CD4-positive, alpha-beta T cell treated with Interleukin-4 for 1 hour (primary cell): ENCODE data around the gene LRRC37A.
A peak's percentile ranks its signal among the peaks of the same experiment; 100 is the strongest.
"Not testable (repeated sequence)": the region's sequence is repeated elsewhere in the genome, so short reads cannot be mapped to it uniquely, and the experiment has no call there.

ENCODE experiments used
- DNase-seq, 2 donors: peaks; one replicate each; pipeline ENCODE4 v3.0.0-alpha.2; 2020 to 2022

Gene LRRC37A

DNA sequence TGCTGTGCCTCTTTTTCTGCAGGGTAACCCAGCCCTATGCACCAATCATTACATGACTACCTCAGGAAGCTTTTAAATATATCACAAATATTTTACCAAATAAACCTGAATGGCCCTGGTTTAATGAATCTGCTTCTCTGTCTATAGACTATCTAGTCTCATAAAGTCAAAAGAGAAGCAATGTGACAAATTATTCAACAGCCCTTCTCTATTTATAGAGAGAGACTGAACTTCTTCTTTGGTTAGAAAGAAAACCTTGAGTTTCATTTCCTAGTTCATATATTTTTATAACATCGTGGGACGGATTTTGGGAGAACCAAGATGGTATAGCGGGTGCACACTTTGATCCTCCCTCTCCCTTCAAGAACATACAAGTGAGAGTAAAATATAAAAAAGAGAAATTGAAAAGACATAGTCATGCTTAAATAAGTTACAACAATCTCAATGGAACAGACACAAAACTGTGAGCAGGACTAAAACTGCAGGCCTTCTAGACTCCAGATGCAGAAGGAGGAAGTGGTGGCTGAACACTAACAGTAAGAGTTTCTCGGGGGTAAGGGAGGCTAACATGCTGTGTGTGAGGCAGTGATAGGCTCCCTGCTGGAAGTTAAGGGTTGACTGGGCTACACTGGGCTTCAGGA lies 3.9 kb upstream of the LRRC37A start:
- DNase-seq = peak; percentile 25 to 61

DNA sequence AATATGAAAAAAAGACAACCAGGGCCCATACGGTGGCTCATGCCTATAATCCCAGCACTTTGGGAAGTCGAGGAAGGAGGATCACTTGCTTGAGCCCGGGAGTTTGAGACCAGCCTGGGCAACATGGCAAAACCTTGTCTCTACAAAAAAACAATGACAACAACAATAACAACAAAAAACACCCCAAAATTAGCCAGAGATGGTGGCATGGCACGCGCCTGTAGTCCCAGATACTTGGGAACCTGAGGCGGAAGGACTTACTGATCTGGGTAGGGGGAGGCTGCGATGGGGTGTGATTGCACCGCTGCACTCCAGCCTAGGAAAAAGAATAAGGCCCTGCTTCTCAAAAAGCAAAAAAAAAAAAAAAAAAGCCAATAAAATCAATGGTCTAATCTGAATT lies 3.3 kb upstream of the LRRC37A start:
- not testable (repeated sequence) for DNase-seq

DNA sequence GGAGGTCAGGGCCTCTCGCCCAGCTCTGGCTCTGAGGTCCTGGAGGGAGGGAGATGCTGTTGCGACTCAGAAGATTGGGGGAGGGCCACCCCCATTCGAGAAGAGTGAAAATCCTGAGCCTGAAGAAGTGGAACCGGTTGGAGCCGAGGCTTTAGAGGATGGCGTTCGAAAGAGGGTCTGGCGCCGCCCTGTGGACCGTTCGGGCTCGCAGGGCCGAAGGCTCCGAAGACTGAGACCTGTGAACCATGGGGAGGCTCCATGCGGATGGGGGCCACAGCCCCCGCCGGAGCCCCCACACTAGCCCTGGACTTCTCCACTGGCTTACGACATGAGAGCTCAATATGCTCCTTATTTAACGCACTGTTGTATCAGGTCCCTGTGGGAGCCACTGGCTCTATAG lies 46.3 kb downstream of the LRRC37A start:
- not testable (repeated sequence) for DNase-seq

DNA sequence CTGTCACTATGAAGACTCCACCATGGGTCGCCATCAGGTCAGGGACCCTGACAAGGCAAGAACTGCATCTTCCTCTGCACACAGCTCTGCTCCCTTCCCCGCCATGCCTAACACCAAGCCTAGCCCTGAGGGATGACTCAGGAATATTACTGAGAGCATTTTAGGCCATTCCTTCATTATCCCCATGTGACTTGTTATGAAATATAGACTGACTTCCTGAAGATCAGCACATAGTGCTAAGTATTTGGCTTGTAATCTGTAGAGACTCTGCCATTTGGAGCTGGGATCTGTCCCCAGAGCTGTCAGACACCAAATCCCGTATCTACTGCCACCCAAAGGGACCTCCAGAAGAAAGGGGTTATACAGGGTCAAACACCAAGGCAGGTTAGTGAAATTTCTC lies 47.2 kb downstream of the LRRC37A start:
- DNase-seq = not testable (repeated sequence)

DNA sequence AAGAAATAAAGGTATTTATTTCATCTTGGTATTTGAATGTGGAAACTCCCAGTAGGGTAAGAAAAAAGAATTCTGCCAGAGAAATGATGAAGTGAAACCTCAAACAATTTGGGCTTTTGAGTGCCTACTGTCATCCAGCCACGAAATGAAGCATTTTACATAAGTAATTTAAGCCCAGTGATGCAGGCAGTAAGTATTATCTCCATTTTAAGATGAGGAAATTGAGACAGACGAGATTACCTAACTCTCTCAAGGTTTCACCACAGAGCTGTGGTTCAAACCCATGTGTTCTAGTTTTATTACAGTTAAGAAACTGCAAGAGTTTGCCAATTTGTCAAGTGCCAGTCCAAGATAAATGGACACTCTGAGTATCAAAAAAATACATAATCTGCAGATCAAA lies 53.4 kb downstream of the LRRC37A start:
- DNase-seq = not testable (repeated sequence)

DNA sequence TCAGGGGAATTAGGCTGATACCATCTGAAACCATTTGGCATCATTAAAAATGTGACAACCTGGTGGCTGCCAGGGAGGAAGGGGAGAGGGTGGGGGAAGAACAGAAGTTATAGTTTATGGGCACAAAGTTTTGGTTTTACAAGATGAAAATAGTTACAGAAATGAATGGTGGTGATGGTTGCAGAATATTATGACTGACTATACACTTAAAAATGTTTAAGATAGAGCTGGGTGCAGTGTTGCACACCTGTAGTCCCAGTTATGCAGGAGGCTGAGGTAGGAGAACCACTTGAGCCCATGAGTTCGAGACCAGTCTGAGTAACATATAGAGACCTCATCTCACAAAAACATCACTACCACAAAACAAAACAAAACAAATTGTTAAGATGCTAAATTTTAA lies 54.1 kb downstream of the LRRC37A start:
- not testable (repeated sequence) for DNase-seq

DNA sequence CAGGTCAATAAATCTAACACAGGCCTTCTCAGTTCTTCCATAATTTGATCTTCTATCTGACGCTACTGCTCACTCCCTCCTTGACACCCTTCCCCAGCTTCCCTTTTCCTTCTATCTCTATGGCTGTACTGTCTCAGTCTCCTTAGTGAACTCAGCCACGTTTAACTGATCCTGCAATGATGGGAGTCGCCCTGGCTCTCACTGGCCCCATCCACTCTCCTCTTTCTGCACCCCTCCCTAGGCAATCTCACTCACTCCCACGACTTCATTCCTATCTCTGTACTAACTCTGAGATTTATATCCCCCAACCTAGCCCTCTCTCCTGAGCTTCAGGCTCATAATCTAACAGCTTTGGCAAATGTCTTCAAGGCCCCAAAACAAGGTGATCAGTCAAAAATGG lies 58.9 kb downstream of the LRRC37A start:
- DNase-seq = not testable (repeated sequence)

DNA sequence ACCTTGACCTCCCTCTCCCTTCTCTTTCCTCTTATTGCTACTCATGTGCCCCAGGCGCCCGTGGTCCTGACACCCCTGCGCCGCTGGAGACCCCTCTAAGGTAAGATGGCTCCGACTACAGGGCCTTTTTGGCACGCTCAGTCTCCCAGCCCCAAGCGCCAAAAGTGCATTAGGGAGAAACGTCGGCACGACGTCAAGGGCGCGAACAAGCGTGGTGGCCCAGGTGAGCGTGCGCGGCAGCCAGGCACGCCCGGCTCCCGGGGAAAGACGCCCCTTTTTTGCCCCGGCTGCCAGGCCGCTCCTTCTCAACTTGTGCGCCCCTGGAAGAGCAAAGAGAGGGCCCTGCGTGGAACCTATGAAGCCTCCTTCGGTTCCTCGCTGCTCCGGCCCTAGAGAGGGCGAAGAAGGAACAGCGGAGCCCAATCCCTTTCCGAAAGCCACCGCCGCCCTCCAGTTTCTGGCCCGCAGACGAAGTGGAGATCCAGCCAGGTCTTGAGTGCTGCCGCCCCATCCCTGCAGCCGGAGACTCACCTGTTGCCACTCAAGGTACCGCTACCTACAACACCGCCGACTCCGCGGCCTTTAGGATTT lies 66.3 kb downstream of the LRRC37A start:
- not testable (repeated sequence) for DNase-seq

DNA sequence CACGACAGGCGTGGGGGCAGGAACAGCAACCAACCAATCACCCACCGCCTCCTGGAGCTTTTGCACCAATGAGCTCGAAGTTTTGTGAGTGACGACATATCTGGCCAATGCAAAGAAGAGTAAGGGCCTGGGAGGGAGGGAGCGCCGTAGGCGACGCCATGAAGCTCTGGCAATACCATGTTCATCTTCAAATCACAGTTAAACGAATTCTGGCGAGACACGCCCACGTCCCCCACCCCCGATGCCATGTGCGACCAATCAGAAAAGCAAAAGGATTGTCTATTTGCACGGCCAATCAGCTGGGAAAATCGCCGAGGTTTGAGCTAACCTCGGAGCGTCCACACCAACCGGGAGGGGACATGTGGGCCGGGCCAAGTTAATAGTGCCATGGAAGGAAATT lies 66.8 kb downstream of the LRRC37A start, which contains the start of gene ARL17B:
Gene ARL17B, minus strand, starts transcription at position 12 of the 400 bp plus-strand sequence. CDS start 3,369 bp downstream, outside the sequence.
- DNase-seq = peak; percentile 98 to 99

DNA sequence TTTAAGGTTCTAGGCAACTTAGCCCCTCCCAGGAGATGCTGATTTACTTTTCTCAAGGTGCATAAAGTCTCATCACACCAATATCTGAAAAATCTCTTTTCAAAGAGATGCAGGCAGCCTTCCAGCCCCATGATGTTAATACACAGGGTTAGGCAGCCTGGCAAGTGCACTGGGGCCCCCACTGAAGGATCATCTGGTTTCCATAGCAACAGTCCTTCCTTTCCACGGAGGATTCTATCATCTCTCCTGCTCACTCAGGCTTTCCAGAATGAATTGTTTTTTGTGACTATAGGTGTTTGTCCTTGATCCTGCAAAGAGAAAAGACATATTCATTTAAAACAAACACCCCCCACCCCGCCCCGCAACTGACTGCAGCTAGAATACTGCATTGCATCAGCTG lies 72.6 kb downstream of the LRRC37A start:
- DNase-seq = not testable (repeated sequence)

DNA sequence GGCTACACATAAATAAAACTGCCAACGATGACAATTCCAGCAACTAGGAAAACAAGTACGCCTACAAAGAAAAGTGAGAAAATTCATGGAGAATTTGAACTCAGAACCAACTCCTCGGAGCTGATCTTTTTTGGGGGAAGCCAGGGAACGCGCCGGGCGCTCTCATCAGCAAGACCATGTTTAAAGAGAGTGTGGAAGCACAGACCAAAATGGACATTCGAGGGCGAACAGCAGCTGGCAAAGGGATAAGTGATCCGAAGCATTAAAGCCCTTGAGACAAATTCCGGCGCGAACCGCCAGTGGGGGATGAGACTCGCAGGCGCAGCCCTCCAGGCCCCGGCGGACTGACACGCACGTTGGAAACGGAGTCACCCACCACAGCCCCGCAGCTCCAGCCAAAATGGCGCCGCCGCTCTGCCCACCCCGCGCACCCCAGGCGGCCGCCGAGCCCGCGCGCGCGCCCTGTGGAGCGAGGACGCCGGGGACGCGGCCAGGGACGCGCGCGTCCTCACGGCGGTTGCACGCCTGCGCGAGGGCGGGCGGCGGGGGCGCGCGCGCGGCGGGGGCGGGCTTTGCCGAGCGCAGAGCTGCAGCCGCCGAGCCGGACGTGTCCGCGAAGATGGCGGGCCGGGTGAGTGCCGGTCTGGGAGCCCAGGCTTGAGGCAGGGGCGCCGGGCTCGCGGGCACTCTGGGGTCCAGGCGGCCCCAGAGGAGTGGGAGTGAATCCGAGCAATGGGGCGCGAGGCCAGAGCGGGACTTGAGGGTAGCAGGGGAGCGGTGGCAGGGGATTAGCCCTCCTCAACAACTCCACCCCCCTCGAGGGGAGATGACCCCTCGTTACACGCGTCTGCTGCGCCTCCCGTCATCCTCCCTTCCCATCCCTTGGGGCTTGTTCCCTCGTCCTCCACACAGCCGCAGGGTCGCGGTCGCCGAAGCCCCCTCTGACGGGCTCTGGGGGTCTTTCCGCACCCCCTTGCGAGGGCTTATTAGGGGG lies 77.6 kb downstream of the LRRC37A start:
- DNase-seq = not testable (repeated sequence)

DNA sequence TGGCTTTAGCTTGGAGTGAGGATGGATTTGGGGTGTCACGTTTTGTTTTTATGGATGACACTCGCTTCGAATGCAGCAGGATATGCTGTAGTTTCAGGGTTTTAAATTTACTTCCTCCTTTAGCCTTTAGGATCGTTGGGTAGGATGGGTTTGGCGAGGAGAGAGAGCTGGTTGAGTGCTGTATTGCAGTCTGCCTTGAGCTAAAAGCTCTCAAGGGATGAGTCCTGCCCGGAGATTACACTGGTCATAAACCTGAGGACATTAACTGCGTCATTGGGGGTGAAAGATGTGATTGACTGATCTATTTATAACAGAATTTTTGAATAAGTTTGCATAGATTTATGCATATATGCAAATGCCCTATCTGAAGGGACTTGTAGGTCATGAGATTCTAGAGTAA lies 78.5 kb downstream of the LRRC37A start:
- DNase-seq = not testable (repeated sequence)

DNA sequence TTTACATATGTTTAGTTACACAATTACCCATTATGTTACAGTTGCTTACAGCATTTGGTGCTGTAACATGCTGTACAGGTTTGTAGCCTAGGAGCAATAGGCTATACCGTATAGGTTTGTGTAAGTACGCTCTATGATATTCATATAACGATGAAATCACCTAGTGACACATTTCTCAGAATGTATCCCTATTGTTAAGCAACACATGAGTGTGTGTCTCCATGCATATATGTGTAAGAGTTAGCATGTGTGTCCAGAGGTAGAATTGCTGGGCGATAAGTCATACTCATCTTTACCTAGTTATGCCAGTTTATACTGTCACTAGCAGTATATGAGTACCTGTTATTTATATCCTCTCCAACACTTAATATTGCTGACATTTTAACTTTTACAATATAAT lies 88.2 kb downstream of the LRRC37A start:
- DNase-seq = not testable (repeated sequence)

DNA sequence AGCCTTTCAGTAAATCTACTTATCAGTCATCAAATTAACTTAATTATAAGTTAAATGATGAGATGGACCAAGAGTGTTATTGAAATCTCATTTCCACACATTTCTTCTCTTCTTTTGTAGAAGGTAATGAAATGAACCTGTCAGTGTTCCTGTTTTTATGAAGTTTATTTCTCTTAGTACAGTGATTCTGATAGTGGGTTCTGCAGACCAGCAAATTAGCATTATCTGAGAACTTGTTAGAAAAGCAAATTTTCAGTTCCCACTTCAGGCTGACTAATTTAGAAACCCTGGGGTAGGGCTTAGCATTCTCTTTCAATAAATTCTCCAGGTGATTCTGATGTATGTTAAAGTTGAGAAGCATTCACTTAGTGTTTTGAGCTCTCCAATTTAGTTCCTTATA lies 90.6 kb downstream of the LRRC37A start:
- DNase-seq = not testable (repeated sequence)
